Skeletal muscle satellite cell (primary cell): Measurements from ENCODE around the gene HSD11B1L.

Experiments used
- H3K27me3 ChIP-seq: 2 replicates; pipeline ENCODE4 v1.7.0; 2013; ENCODE audit warnings: low read length; ENCODE audit not compliant: control insufficient read depth, insufficient read depth
- H3K36me3 ChIP-seq: 2 replicates; pipeline ENCODE4 v1.7.0; 2013; ENCODE audit warnings: mild to moderate bottlenecking, control low read depth, low read length; ENCODE audit not compliant: insufficient read depth
- H3K4me1 ChIP-seq: 2 replicates; pipeline ENCODE4 v1.7.0; 2013; ENCODE audit warnings: low read length; ENCODE audit not compliant: control insufficient read depth, insufficient read depth
- H3K4me2 ChIP-seq: 2 replicates; pipeline ENCODE4 v1.7.0; 2013; ENCODE audit warnings: mild to moderate bottlenecking, low read length
- H3K4me3 ChIP-seq: 2 replicates; pipeline ENCODE4 v1.7.0; 2013; ENCODE audit warnings: low read length
- H3K9ac ChIP-seq: 2 replicates; pipeline ENCODE4 v1.7.0; 2013; ENCODE audit warnings: mild to moderate bottlenecking, low read depth, low read length, moderate library complexity
- H3K9me3 ChIP-seq: replicated peaks from 2 replicates; pipeline ENCODE4 v1.7.0; 2013; ENCODE audit warnings: mild to moderate bottlenecking, control low read depth, low read length

HSD11B1L gene

GRCh38 chr19:5711025-5711424 lies 30.2 kb downstream of the HSD11B1L start:
- Histone ChIP-seq H3K4me3 (no peak overlapping the region), H3K36me3 (peaks cover 57% of the 10 kb centered on the region), H3K4me1 (no peaks in the 10 kb centered on the region), H3K9me3 (no peaks in the 10 kb centered on the region), H3K9ac (no peak overlapping the region), H3K27me3 (no peaks in the 10 kb centered on the region), H3K4me2 (no peak overlapping the region)

- Histone ChIP-seq H3K4me3 (no peak overlapping the region), H3K27me3 (no peaks in the 10 kb centered on the region), H3K36me3 (peaks cover 53% of the 10 kb centered on the region), H3K4me1 (no peaks in the 10 kb centered on the region), H3K9me3 (no peaks in the 10 kb centered on the region), H3K4me2 (no peak overlapping the region), H3K9ac (no peak overlapping the region)
These were observed 30.9 kb downstream of the HSD11B1L start for GRCh38 chr19:5711713-5712161.

- H3K9ac ChIP-seq: no peak overlapping the region
- H3K36me3 ChIP-seq: peaks cover 48% of the 10 kb centered on the region
- no peaks in the 10 kb centered on the region for H3K9me3 ChIP-seq
- H3K4me2 ChIP-seq: no peak overlapping the region
- peaks cover 10% of the 10 kb centered on the region for H3K4me1 ChIP-seq
- H3K4me3 ChIP-seq: no peak overlapping the region
- H3K27me3 ChIP-seq: no peaks in the 10 kb centered on the region
These were observed 32.4 kb downstream of the HSD11B1L start for GRCh38 chr19:5713228-5713627.

- peaks cover 18% of the 10 kb centered on the region for H3K4me1 ChIP-seq
- H3K27me3 ChIP-seq: no peaks in the 10 kb centered on the region
- no peak overlapping the region for H3K4me2 ChIP-seq
- H3K4me3 ChIP-seq: no peak overlapping the region
- H3K9me3 ChIP-seq: no peaks in the 10 kb centered on the region
- H3K9ac ChIP-seq: no peak overlapping the region
- peaks cover 46% of the 10 kb centered on the region for H3K36me3 ChIP-seq
These were observed 34.0 kb downstream of the HSD11B1L start for GRCh38 chr19:5714816-5715215.

- Histone ChIP-seq H3K36me3 (peaks cover 26% of the 10 kb centered on the region), H3K4me2 (peak overlapping the region; percentile 86), H3K4me1 (peaks cover 21% of the 10 kb centered on the region), H3K4me3 (peak overlapping the region; percentile 46), H3K27me3 (no peaks in the 10 kb centered on the region), H3K9ac (peak overlapping the region; percentile 18), H3K9me3 (no peaks in the 10 kb centered on the region)
These were observed 36.5 kb downstream of the HSD11B1L start for GRCh38 chr19:5717215-5717935.

- Histone ChIP-seq H3K9ac (peak overlapping the region; percentile 92), H3K4me2 (peak overlapping the region; percentile 86), H3K9me3 (no peaks in the 10 kb centered on the region), H3K4me3 (peak overlapping the region; percentile 84), H3K4me1 (peaks cover 21% of the 10 kb centered on the region), H3K27me3 (no peaks in the 10 kb centered on the region), H3K36me3 (peaks cover 19% of the 10 kb centered on the region)
These were observed 37.3 kb downstream of the HSD11B1L start for GRCh38 chr19:5718037-5718578.

GRCh38 chr19:5718579-5719273 lies 37.9 kb downstream of the HSD11B1L start:
- H3K4me1 ChIP-seq: peaks cover 21% of the 10 kb centered on the region
- H3K36me3 ChIP-seq: peaks cover 13% of the 10 kb centered on the region
- peak overlapping the region; percentile 86 for H3K4me2 ChIP-seq
- peak overlapping the region; percentile 84 for H3K4me3 ChIP-seq
- peak overlapping the region; percentile 92 for H3K9ac ChIP-seq
- no peaks in the 10 kb centered on the region for H3K9me3 ChIP-seq
- H3K27me3 ChIP-seq: no peaks in the 10 kb centered on the region

GRCh38 chr19:5719274-5719960 lies 38.6 kb downstream of the HSD11B1L start:
- H3K4me3 ChIP-seq: peak overlapping the region; percentile 84
- peaks cover 21% of the 10 kb centered on the region for H3K4me1 ChIP-seq
- peak overlapping the region; percentile 86 for H3K4me2 ChIP-seq
- peaks cover 9% of the 10 kb centered on the region for H3K36me3 ChIP-seq
- H3K27me3 ChIP-seq: no peaks in the 10 kb centered on the region
- H3K9ac ChIP-seq: peak overlapping the region; percentile 92
- no peaks in the 10 kb centered on the region for H3K9me3 ChIP-seq

GRCh38 chr19:5719961-5720790 lies 39.3 kb downstream of the HSD11B1L start, which contains the start of the genes CATSPERD and LONP1:
TSS of gene CATSPERD (plus strand) at chr19:5720637. CDS start at chr19:5720738, 101 bp downstream.
TSS of gene LONP1 (minus strand) at chr19:5720146. CDS start at chr19:5720132, 14 bp downstream.
- H3K4me2 ChIP-seq: peak within 1 kb of the TSS; percentile 91

GRCh38 chr19:5727453-5728050 lies 46.7 kb downstream of the HSD11B1L start:
- H3K4me2 ChIP-seq: no peak overlapping the region
- no peak overlapping the region for H3K9ac ChIP-seq
- H3K27me3 ChIP-seq: no peaks in the 10 kb centered on the region
- no peaks in the 10 kb centered on the region for H3K9me3 ChIP-seq
- no peak overlapping the region for H3K4me3 ChIP-seq
- no peaks in the 10 kb centered on the region for H3K4me1 ChIP-seq
- H3K36me3 ChIP-seq: no peaks in the 10 kb centered on the region

More at GRCh38 chr19:5719961-5720790, 39.3 kb downstream of the HSD11B1L start, which contains the start of the genes CATSPERD and LONP1:
- H3K27me3 ChIP-seq: no peaks in the 10 kb centered on the region
- peak within 1 kb of the TSS; percentile 92 for H3K9ac ChIP-seq
- H3K4me1 ChIP-seq: peaks cover 21% of the 10 kb centered on the region
- H3K4me3 ChIP-seq: peak within 1 kb of the TSS; percentile 84
- no peaks in the 10 kb centered on the region for H3K9me3 ChIP-seq
- H3K36me3 ChIP-seq: peaks cover 9% of the 10 kb centered on the region
